BE2C (cell line): ENCODE results near the gene SLC51A.

Experiments
- DNase-seq: peaks from one replicate; pipeline ENCODE4 v3.0.0-alpha.2; 2020
- H3K27me3 ChIP-seq: fragments of 250-450 bp; sonication (Bioruptor Pico); 2 replicates; pipeline ENCODE4 v1.5.1; 2020; ENCODE audit warnings: mild to moderate bottlenecking
- H3K36me3 ChIP-seq: fragments of 250-450 bp; sonication (Bioruptor Pico); 2 replicates; pipeline ENCODE4 v1.5.1; 2020; ENCODE audit warnings: mild to moderate bottlenecking
- H3K4me1 ChIP-seq: fragments of 250-450 bp; sonication (Bioruptor Pico); 2 replicates; pipeline ENCODE4 v1.5.1; 2020
- H3K4me3 ChIP-seq: 2 replicates; pipeline ENCODE4 v1.5.1; 2011; ENCODE audit warnings: low read depth, low read length
- H3K9me3 ChIP-seq: fragments of 250-450 bp; sonication (Bioruptor Pico); 2 replicates; pipeline ENCODE4 v1.5.1; 2020
- TF ChIP-seq, protein P1 (sequence below): IDR thresholded peaks from 2 replicates; pipeline ENCODE4 v1.5.1; 2012; ENCODE audit warnings: mild to moderate bottlenecking, low read depth, low read length

SLC51A gene

DNA sequence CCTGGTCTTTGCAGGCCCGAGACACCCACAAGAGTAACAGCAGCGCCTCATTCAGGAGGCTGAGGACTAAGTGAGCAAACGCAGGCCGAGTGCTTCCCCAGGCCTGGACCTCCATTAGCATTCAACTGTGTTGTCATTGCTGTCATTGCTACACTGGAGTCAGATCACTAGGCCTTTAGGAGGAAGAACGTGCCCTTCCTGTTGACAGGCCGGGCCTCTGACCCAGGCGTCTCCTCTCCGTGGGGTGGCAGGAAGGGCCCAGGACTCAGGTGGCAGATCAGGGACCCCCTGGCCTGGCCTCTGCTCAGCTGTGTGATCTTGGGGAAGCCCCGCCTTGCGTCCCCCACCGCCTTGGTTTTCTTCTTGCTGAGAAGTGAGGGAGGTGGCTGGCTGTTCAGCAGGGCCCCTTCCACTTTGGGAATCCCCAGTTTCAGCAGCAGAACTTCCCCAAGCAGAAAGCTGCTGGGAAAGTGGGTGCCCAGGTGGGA is 24.3 kb upstream of the SLC51A start:
- TF ChIP-seq, protein P1, sequence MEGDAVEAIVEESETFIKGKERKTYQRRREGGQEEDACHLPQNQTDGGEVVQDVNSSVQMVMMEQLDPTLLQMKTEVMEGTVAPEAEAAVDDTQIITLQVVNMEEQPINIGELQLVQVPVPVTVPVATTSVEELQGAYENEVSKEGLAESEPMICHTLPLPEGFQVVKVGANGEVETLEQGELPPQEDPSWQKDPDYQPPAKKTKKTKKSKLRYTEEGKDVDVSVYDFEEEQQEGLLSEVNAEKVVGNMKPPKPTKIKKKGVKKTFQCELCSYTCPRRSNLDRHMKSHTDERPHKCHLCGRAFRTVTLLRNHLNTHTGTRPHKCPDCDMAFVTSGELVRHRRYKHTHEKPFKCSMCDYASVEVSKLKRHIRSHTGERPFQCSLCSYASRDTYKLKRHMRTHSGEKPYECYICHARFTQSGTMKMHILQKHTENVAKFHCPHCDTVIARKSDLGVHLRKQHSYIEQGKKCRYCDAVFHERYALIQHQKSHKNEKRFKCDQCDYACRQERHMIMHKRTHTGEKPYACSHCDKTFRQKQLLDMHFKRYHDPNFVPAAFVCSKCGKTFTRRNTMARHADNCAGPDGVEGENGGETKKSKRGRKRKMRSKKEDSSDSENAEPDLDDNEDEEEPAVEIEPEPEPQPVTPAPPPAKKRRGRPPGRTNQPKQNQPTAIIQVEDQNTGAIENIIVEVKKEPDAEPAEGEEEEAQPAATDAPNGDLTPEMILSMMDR = no peak
- no peak overlapping the region for H3K4me3 ChIP-seq
- no peaks in the 10 kb centered on the region for H3K27me3 ChIP-seq
- DNase-seq = no peak
- no peaks in the 10 kb centered on the region for H3K9me3 ChIP-seq
- H3K36me3 ChIP-seq = no peaks in the 10 kb centered on the region
- H3K4me1 ChIP-seq = peaks cover 2% of the 10 kb centered on the region

DNA sequence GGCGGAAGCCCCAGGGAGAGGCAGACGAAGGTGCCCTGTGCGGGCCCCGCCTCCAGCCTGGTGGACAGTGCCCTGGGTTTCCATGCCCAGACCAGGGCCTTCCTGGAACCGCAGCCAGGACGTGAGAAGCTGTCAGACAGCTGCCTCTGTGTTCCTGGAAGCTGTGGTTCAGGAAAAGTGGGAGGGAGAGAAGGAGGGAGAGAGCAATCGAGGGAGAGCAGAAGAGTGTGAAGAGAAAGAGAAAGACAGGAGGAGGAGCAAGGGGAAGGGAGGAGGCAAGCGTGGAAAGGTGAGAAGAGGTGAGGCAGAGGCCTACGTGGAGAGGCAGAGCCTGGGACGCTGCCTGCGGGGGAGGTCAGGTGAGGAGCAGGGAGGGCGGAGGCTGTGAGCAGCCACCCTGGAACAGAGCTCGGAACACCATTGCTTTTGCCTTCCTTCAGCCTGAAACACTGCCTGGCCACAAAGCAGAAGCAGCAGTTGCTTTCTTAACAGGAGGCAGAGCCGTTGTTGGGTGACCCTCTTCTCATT is 23.7 kb upstream of the SLC51A start:
- H3K9me3 ChIP-seq = no peaks in the 10 kb centered on the region
- no peak for DNase-seq
- peaks cover 2% of the 10 kb centered on the region for H3K4me1 ChIP-seq
- TF ChIP-seq, protein P1 = no peak
- no peaks in the 10 kb centered on the region for H3K27me3 ChIP-seq
- no peak overlapping the region for H3K4me3 ChIP-seq
- no peaks in the 10 kb centered on the region for H3K36me3 ChIP-seq

DNA sequence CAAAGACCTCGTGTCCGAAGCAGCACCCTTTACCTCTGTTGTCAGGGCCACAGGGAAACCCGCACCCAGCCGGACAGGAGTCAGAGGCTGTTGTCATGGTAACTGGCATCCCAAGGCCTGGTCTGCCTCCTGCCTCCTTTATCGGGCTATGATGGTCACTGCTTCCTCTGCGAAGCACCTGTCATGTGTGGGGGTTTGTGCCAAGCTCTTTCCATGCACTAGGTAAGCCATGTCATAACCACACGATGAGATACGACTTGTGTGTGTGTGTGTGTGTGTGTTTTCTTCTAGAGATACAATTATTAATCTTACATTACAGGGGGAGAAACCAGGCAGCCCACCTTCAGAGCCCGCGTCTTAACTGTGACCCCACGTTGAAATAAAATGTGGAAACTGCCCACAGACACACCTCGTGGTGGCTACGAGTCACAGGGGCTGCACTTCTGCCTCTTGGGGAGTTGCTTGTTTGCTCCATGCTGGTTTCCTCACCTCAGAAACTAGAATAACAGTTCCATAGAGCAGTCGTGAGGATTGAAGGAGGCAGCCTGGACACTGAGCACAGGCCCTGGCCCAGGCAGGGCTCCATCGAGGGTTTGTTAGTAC is 23.1 kb upstream of the SLC51A start:
- H3K27me3 ChIP-seq = no peaks in the 10 kb centered on the region
- no peak overlapping the region for H3K4me3 ChIP-seq
- H3K36me3 ChIP-seq = no peaks in the 10 kb centered on the region
- DNase-seq = peak; percentile 26
- H3K9me3 ChIP-seq = no peaks in the 10 kb centered on the region
- TF ChIP-seq, protein P1 = no peak
- H3K4me1 ChIP-seq = peaks cover 2% of the 10 kb centered on the region

DNA sequence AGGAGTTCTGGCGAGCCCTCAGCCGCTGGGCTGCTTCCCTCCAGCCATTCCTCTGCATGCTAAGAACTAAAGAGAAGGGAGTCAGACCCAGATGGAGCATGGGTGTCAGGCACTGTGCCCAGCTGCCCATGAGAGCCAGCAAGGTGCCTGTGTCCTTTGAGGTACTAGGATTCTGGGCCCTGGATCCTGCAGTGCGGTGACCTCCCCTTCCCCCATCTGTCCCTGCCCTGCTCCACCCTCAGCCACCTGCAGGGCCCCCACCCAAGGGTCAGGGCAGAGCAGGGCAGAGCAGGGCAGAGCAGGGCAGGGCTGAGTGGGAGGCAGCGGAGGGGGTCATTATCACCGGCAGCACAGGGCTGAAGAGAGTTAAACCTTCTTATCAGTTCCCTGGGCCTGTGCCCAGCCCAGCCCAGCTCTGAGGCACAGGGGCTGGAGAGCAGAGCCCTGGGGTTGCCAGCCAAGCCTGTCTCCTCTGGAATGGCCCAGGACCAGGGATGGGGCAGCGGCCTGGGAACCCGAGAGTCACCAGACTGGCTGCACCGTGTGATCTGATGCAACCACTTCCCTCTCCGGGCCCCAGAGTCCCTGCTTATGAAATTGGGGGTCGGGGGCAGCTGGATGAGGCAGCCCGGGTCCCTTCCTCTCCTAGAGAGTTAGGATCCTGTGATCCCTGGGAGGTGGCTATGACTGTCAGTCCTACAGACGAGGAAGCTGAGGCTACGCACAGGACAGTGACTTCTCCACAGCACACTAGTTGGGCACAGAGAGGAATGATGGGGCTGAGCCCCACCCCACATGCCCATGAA is 22.4 kb upstream of the SLC51A start:
- H3K27me3 ChIP-seq = no peaks in the 10 kb centered on the region
- H3K4me3 ChIP-seq = no peak overlapping the region
- H3K36me3 ChIP-seq = no peaks in the 10 kb centered on the region
- H3K9me3 ChIP-seq = no peaks in the 10 kb centered on the region
- peaks cover 2% of the 10 kb centered on the region for H3K4me1 ChIP-seq
- TF ChIP-seq, protein P1 = no peak
- peak; percentile 69 for DNase-seq

DNA sequence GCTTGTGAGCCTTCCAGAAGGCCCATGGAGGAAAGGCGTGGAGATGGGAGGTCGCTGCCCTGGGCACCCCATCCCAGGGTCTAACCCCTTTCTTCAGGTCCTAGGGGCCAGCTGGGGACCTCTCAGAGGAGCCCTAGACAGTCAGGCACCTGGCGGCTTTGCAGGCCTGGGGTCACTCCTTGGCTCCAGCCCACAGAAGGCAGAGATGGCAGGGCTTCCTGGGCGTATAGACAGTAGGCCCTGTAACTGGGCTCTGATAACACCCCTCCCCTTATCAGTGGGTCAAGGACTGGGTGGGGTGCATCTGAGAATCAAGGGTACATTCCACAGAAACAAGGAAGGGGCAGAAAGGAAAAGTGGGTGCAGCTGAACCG is 21.8 kb upstream of the SLC51A start:
- no peaks in the 10 kb centered on the region for H3K9me3 ChIP-seq
- no peaks in the 10 kb centered on the region for H3K27me3 ChIP-seq
- no peak for DNase-seq
- H3K4me1 ChIP-seq = peaks cover 2% of the 10 kb centered on the region
- H3K36me3 ChIP-seq = no peaks in the 10 kb centered on the region
- TF ChIP-seq, protein P1 = no peak
- no peak overlapping the region for H3K4me3 ChIP-seq
